Upper lobe of left lung (tissue), 4 donors: ENCODE data around the gene ATOH7.
"Not testable (repeated sequence)": the region's sequence is repeated elsewhere in the genome, so short reads cannot be mapped to it uniquely, and the experiment has no call there.

Experiments
- CTCF ChIP-seq, 6 experiments: fragments of 450-650 bp in 4 of 6; fragments of 200-600 bp in 2 of 6; sonication (generic) in 2 of 6; IDR thresholded peaks; one replicate each; pipeline ENCODE4 v1.5.1; 2016 to 2019; ENCODE audit warnings: antibody characterized with exemption in 6 of 6
- EP300 ChIP-seq, 4 donors: sonication (generic); formaldehyde crosslinking; IDR thresholded peaks; one replicate each; pipeline ENCODE4 v1.5.1; 2017; ENCODE audit warnings: antibody characterized with exemption in 4 of 4, control low read depth in 2 of 4
- POLR2A ChIP-seq, 4 donors: fragments of 450-650 bp; IDR thresholded peaks; one replicate each; pipeline ENCODE4 v1.5.1; 2016 to 2017; ENCODE audit warnings: antibody characterized with exemption in 4 of 4, mild to moderate bottlenecking in 2 of 4
- POLR2AphosphoS5 ChIP-seq, 2 donors: sonication (generic); formaldehyde crosslinking; IDR thresholded peaks; one replicate each; pipeline ENCODE4 v1.5.1; 2017; ENCODE audit warnings: antibody characterized with exemption in 2 of 2

- not testable (repeated sequence) for TF ChIP-seq CTCF, EP300, POLR2A, POLR2AphosphoS5 (IDR thresholded peaks at IDR 0.05)
Measured at GRCh38 chr10:68278906-68279753, 47.2 kb upstream of the ATOH7 start.
